Testis (tissue), 3 donors: ENCODE measurements around the gene POLR2C. TPM values are rescaled to one million over a fixed set of nuclear protein-coding genes. Genes with fewer than 3 reads are reported as not detected.

Source experiments
- DNase-seq: peaks from one replicate; pipeline ENCODE4 v3.0.0-alpha.2; 2019
- H3K27ac ChIP-seq, 2 donors: fragments of 200-600 bp; sonication (generic); one replicate each; pipeline ENCODE4 v1.5.1; 2019
- H3K27me3 ChIP-seq: fragments of 200-600 bp; sonication (generic); one replicate; pipeline ENCODE4 v1.5.1; 2019
- H3K36me3 ChIP-seq: fragments of 200-600 bp; sonication (generic); one replicate; pipeline ENCODE4 v1.5.1; 2017; ENCODE audit warnings: low read depth; ENCODE audit errors: missing control alignments
- H3K4me1 ChIP-seq: fragments of 200-600 bp; sonication (generic); one replicate; pipeline ENCODE4 v1.5.1; 2019
- H3K4me3 ChIP-seq, 2 donors: fragments of 200-600 bp; sonication (generic); one replicate each; pipeline ENCODE4 v1.5.1; 2017 to 2019
- H3K9me3 ChIP-seq: fragments of 200-600 bp; sonication (generic); one replicate; pipeline ENCODE4 v1.5.1; 2017
- POLR2A ChIP-seq: fragments of 450-650 bp; IDR thresholded peaks from one replicate; pipeline ENCODE4 v1.6.1; 2017; ENCODE audit warnings: antibody characterized with exemption, mild to moderate bottlenecking, moderate library complexity
- WGBS, 2 donors: methylation state at CpG; one replicate each; pipeline ENCODE4 v1.1.5; 2018; 5-methylcytosine and 5-hydroxymethylcytosine counted together
- intact Hi-C: fragments of 100-400 bp; cut with DNase I; formaldehyde crosslinking; loops from one replicate; pipeline ENCODE4 v1.15.1; 2023; ENCODE audit warnings: low total_unique reads
- polyA plus RNA-seq: library from polyadenylated mRNA; stranded (reverse); fragments of 350-450 nt; fragmentation: Illumina TruSeq; extraction: RNeasy Lipid Tissue Mini Kit (QIAGEN cat#74804); gene quantifications from one replicate; pipeline ENCODE4 v1.2.3, GENCODE V29; 2014; ENCODE audit warnings: low read depth, low replicate concordance; ENCODE audit not compliant: insufficient read depth
- total RNA-seq, 2 donors: library from RNA; depleted of rRNA; stranded (reverse); fragments of >200 nt; gene quantifications; one replicate each; pipeline ENCODE4 v1.2.3, GENCODE V29; 2016
- TF ChIP-seq, protein P1 (sequence below), 3 experiments: fragments of 450-650 bp in 2 of 3; fragments of 200-600 bp in 1 of 3; sonication (generic) in 1 of 3; IDR thresholded peaks; one replicate each; pipeline ENCODE4 v1.5.1; 2016 to 2019; ENCODE audit warnings: antibody characterized with exemption in 3 of 3, mild to moderate bottlenecking in 2 of 3, moderate library complexity in 1 of 3

Gene POLR2C
- total and polyA plus RNA-seq, 3 donors from 2014 or later, result 65.0 to 102 (median 88.7) TPM

- H3K27ac ChIP-seq, result peak overlapping the region; percentile 82 to 90
- TF ChIP-seq POLR2A, result no peak
- TF ChIP-seq, protein P1, sequence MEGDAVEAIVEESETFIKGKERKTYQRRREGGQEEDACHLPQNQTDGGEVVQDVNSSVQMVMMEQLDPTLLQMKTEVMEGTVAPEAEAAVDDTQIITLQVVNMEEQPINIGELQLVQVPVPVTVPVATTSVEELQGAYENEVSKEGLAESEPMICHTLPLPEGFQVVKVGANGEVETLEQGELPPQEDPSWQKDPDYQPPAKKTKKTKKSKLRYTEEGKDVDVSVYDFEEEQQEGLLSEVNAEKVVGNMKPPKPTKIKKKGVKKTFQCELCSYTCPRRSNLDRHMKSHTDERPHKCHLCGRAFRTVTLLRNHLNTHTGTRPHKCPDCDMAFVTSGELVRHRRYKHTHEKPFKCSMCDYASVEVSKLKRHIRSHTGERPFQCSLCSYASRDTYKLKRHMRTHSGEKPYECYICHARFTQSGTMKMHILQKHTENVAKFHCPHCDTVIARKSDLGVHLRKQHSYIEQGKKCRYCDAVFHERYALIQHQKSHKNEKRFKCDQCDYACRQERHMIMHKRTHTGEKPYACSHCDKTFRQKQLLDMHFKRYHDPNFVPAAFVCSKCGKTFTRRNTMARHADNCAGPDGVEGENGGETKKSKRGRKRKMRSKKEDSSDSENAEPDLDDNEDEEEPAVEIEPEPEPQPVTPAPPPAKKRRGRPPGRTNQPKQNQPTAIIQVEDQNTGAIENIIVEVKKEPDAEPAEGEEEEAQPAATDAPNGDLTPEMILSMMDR (IDR thresholded peaks at IDR 0.05), result no peak
- intact Hi-C loops, result no loop called here
- H3K4me1 ChIP-seq, result peaks cover 7% of the 10 kb centered on the region
- peak overlapping the region; percentile 95 to 99 for H3K4me3 ChIP-seq
- 2 to 3% methylated on average over 20 to 21 of the region's 28 CpGs for WGBS, 2 donors
- no peaks in the 10 kb centered on the region for H3K9me3 ChIP-seq
- DNase-seq, result peak; percentile 38
- H3K27me3 ChIP-seq, result no peaks in the 10 kb centered on the region
- no peaks in the 10 kb centered on the region for H3K36me3 ChIP-seq
Observed at GRCh38 chr16:57446531-57447185, 15.8 kb upstream of the POLR2C start.

GRCh38 chr16:57447186-57447962, 15.1 kb upstream of the POLR2C start, which contains the start of the genes CIAPIN1 and COQ9:
Gene CIAPIN1 (minus strand): TSS chr16:57447385. CDS start chr16:57440928, 6,457 bp downstream.
Gene COQ9 (plus strand): TSS chr16:57447479. CDS start chr16:57447506, 27 bp downstream.
- DNase-seq, result peak; percentile 96
- intact Hi-C loops, result no loop called here

GRCh38 chr16:57452021-57452420, 10.5 kb upstream of the POLR2C start:
- no peak for DNase-seq
- intact Hi-C loops, result no loop called here
- H3K27me3 ChIP-seq, result no peaks in the 10 kb centered on the region
- H3K36me3 ChIP-seq, result no peaks in the 10 kb centered on the region
- TF ChIP-seq, protein P1 (IDR thresholded peaks at IDR 0.05), result no peak
- TF ChIP-seq POLR2A, result no peak
- no peaks in the 10 kb centered on the region for H3K9me3 ChIP-seq
- no peak overlapping the region for H3K27ac ChIP-seq
- 95 to 98% methylated on average over 9 to 10 of the region's 10 CpGs for WGBS, 2 donors
- no peaks in the 10 kb centered on the region for H3K4me1 ChIP-seq
- no peak overlapping the region for H3K4me3 ChIP-seq

More at GRCh38 chr16:57447186-57447962, 15.1 kb upstream of the POLR2C start, which contains the start of the genes CIAPIN1 and COQ9:
- peaks cover 7% of the 10 kb centered on the region for H3K4me1 ChIP-seq
- H3K27ac ChIP-seq, result peak within 1 kb of the TSS; percentile 82 to 90
- TF ChIP-seq, protein P1 (IDR thresholded peaks at IDR 0.05), result peak in 1 of 3 experiments; percentile 2
- TF ChIP-seq POLR2A, result peak; percentile 20
- no peaks in the 10 kb centered on the region for H3K27me3 ChIP-seq
- no peaks in the 10 kb centered on the region for H3K36me3 ChIP-seq
- H3K9me3 ChIP-seq, result no peaks in the 10 kb centered on the region
- peak within 1 kb of the TSS; percentile 95 to 99 for H3K4me3 ChIP-seq
- WGBS, 2 donors, result 0 to 1% methylated on average over 14 to 66 of the region's 68 CpGs

GRCh38 chr16:57462978-57463362, 491 bp downstream of the POLR2C start:
- intact Hi-C loops, result no loop called here
- peaks cover 6% of the 10 kb centered on the region for H3K4me1 ChIP-seq
- no peaks in the 10 kb centered on the region for H3K36me3 ChIP-seq
- 0 to 1% methylated on average over 16 of the region's 16 CpGs for WGBS, 2 donors
- peak overlapping the region; percentile 81 to 90 for H3K4me3 ChIP-seq
- H3K9me3 ChIP-seq, result no peaks in the 10 kb centered on the region
- TF ChIP-seq, protein P1 (IDR thresholded peaks at IDR 0.05), result no peak
- TF ChIP-seq POLR2A, result no peak
- H3K27me3 ChIP-seq, result no peaks in the 10 kb centered on the region
- no peak for DNase-seq
- peak overlapping the region; percentile 57 to 81 for H3K27ac ChIP-seq
